Measurements from ENCODE around the gene ZNF552.
"Not testable (repeated sequence)": the region's sequence is repeated elsewhere in the genome, so short reads cannot be mapped to it uniquely, and the experiment has no call there.

ZNF552 gene

GRCh38 chr19:57814505-57815246, at the start of gene ZNF552:
ZNF552 (minus strand) TSS chr19:57814913; CDS start chr19:57814743, 170 bp downstream.
- no peaks in the 10 kb centered on the region for H3K9me3 ChIP-seq (ENCODE audit: control insufficient read depth, low read length)
- peaks cover 7% of the 10 kb centered on the region for H3K36me3 ChIP-seq (ENCODE audit: control insufficient read depth, insufficient read depth, low read length, severe bottlenecking)
- H3K9ac ChIP-seq (ENCODE audit: low read length), result peak within 1 kb of the TSS; percentile 90
- H3K4me1 ChIP-seq (ENCODE audit: control insufficient read depth, insufficient read depth, low read length), result peaks cover 6% of the 10 kb centered on the region
- H3K27me3 ChIP-seq (replicated peaks; ENCODE audit: control insufficient read depth, insufficient read depth, low read length), result no peaks in the 10 kb centered on the region
- DNase-seq (ENCODE audit: low read depth), result peak; percentile 95
- H3K4me3 ChIP-seq (ENCODE audit: low read length), result peak within 1 kb of the TSS; percentile 90

- DNase-seq (ENCODE audit: low read depth); H3K9ac ChIP-seq (ENCODE audit: low read length); H3K4me3 ChIP-seq (ENCODE audit: low read length); H3K4me1 ChIP-seq (ENCODE audit: control insufficient read depth, insufficient read depth, low read length); H3K27me3 ChIP-seq (replicated peaks; ENCODE audit: control insufficient read depth, insufficient read depth, low read length): not testable (repeated sequence)
- Histone ChIP-seq H3K36me3 (ENCODE audit: control insufficient read depth, insufficient read depth, low read length, severe bottlenecking) (peaks cover 93% of the 10 kb centered on the region), H3K9me3 (ENCODE audit: control insufficient read depth, low read length) (peaks cover 13% of the 10 kb centered on the region)
Measured at GRCh38 chr19:57862351-57862750, 47.6 kb upstream of the ZNF552 start.

GRCh38 chr19:57854117-57854516, 39.4 kb upstream of the ZNF552 start:
- not testable (repeated sequence) for H3K4me3 ChIP-seq (ENCODE audit: low read length); H3K9ac ChIP-seq (ENCODE audit: low read length); H3K9me3 ChIP-seq (ENCODE audit: control insufficient read depth, low read length); H3K4me1 ChIP-seq (ENCODE audit: control insufficient read depth, insufficient read depth, low read length); DNase-seq (ENCODE audit: low read depth); H3K27me3 ChIP-seq (replicated peaks; ENCODE audit: control insufficient read depth, insufficient read depth, low read length)
- H3K36me3 ChIP-seq (ENCODE audit: control insufficient read depth, insufficient read depth, low read length, severe bottlenecking), result peaks cover 40% of the 10 kb centered on the region

- peaks cover 21% of the 10 kb centered on the region for H3K36me3 ChIP-seq (ENCODE audit: control insufficient read depth, insufficient read depth, low read length, severe bottlenecking)
- not testable (repeated sequence) for H3K4me3 ChIP-seq (ENCODE audit: low read length); H3K9me3 ChIP-seq (ENCODE audit: control insufficient read depth, low read length); H3K27me3 ChIP-seq (replicated peaks; ENCODE audit: control insufficient read depth, insufficient read depth, low read length); H3K9ac ChIP-seq (ENCODE audit: low read length); DNase-seq (ENCODE audit: low read depth); H3K4me1 ChIP-seq (ENCODE audit: control insufficient read depth, insufficient read depth, low read length)
Measured at GRCh38 chr19:57851812-57852603, 37.3 kb upstream of the ZNF552 start.

- H3K9me3 ChIP-seq (ENCODE audit: control insufficient read depth, low read length), result no peaks in the 10 kb centered on the region
- peaks cover 8% of the 10 kb centered on the region for H3K36me3 ChIP-seq (ENCODE audit: control insufficient read depth, insufficient read depth, low read length, severe bottlenecking)
Measured at GRCh38 chr19:57850553-57851017, 35.9 kb upstream of the ZNF552 start.

GRCh38 chr19:57849666-57850473, 35.2 kb upstream of the ZNF552 start, which contains the start of gene ZNF587:
ZNF587 (plus strand) TSS chr19:57849859; CDS start chr19:57850039, 180 bp downstream.
- not testable (repeated sequence) for H3K4me1 ChIP-seq (ENCODE audit: control insufficient read depth, insufficient read depth, low read length); H3K9me3 ChIP-seq (ENCODE audit: control insufficient read depth, low read length); H3K27me3 ChIP-seq (replicated peaks; ENCODE audit: control insufficient read depth, insufficient read depth, low read length); H3K36me3 ChIP-seq (ENCODE audit: control insufficient read depth, insufficient read depth, low read length, severe bottlenecking)
- peak within 1 kb of the TSS; percentile 95 for H3K4me3 ChIP-seq (ENCODE audit: low read length)
- H3K9ac ChIP-seq (ENCODE audit: low read length), result peak within 1 kb of the TSS; percentile 94
- DNase-seq (ENCODE audit: low read depth), result peak; percentile 93

More at GRCh38 chr19:57850553-57851017, 35.9 kb upstream of the ZNF552 start:
- Histone ChIP-seq H3K27me3 (replicated peaks; ENCODE audit: control insufficient read depth, insufficient read depth, low read length) (no peaks in the 10 kb centered on the region), H3K4me3 (ENCODE audit: low read length) (peak overlapping the region; percentile 95), H3K9ac (ENCODE audit: low read length) (peak overlapping the region; percentile 94), H3K4me1 (ENCODE audit: control insufficient read depth, insufficient read depth, low read length) (peaks cover 8% of the 10 kb centered on the region)
- DNase-seq (ENCODE audit: low read depth), result peak; percentile 54

- H3K27me3 ChIP-seq (replicated peaks; ENCODE audit: control insufficient read depth, insufficient read depth, low read length); H3K9me3 ChIP-seq (ENCODE audit: control insufficient read depth, low read length); H3K36me3 ChIP-seq (ENCODE audit: control insufficient read depth, insufficient read depth, low read length, severe bottlenecking); H3K4me1 ChIP-seq (ENCODE audit: control insufficient read depth, insufficient read depth, low read length); H3K9ac ChIP-seq (ENCODE audit: low read length); DNase-seq (ENCODE audit: low read depth): not testable (repeated sequence)
- peak overlapping the region; percentile 95 for H3K4me3 ChIP-seq (ENCODE audit: low read length)
Measured at GRCh38 chr19:57849162-57849665, 34.5 kb upstream of the ZNF552 start.

- not testable (repeated sequence) for H3K4me3 ChIP-seq (ENCODE audit: low read length); H3K4me1 ChIP-seq (ENCODE audit: control insufficient read depth, insufficient read depth, low read length); H3K27me3 ChIP-seq (replicated peaks; ENCODE audit: control insufficient read depth, insufficient read depth, low read length); DNase-seq (ENCODE audit: low read depth); H3K9ac ChIP-seq (ENCODE audit: low read length); H3K9me3 ChIP-seq (ENCODE audit: control insufficient read depth, low read length)
- H3K36me3 ChIP-seq (ENCODE audit: control insufficient read depth, insufficient read depth, low read length, severe bottlenecking), result peaks cover 16% of the 10 kb centered on the region
Measured at GRCh38 chr19:57847164-57847563, 32.5 kb upstream of the ZNF552 start.

- no peak overlapping the region for H3K9ac ChIP-seq (ENCODE audit: low read length)
- no peak overlapping the region for H3K4me3 ChIP-seq (ENCODE audit: low read length)
- DNase-seq (ENCODE audit: low read depth), result no peak
- H3K4me1 ChIP-seq (ENCODE audit: control insufficient read depth, insufficient read depth, low read length), result no peaks in the 10 kb centered on the region
- H3K27me3 ChIP-seq (replicated peaks; ENCODE audit: control insufficient read depth, insufficient read depth, low read length), result no peaks in the 10 kb centered on the region
- H3K9me3 ChIP-seq (ENCODE audit: control insufficient read depth, low read length), result no peaks in the 10 kb centered on the region
- H3K36me3 ChIP-seq (ENCODE audit: control insufficient read depth, insufficient read depth, low read length, severe bottlenecking), result peaks cover 46% of the 10 kb centered on the region
Measured at GRCh38 chr19:57841122-57841763, 26.5 kb upstream of the ZNF552 start.

GRCh38 chr19:57838622-57839191, 24.0 kb upstream of the ZNF552 start:
- not testable (repeated sequence) for H3K27me3 ChIP-seq (replicated peaks; ENCODE audit: control insufficient read depth, insufficient read depth, low read length); H3K9ac ChIP-seq (ENCODE audit: low read length); H3K4me1 ChIP-seq (ENCODE audit: control insufficient read depth, insufficient read depth, low read length); H3K4me3 ChIP-seq (ENCODE audit: low read length); DNase-seq (ENCODE audit: low read depth); H3K9me3 ChIP-seq (ENCODE audit: control insufficient read depth, low read length)
- peaks cover 42% of the 10 kb centered on the region for H3K36me3 ChIP-seq (ENCODE audit: control insufficient read depth, insufficient read depth, low read length, severe bottlenecking)

All from adipocyte (in vitro differentiated cells).